HG03159 (cell line): Measurements from ENCODE around the gene TSPAN7.

Experiments used
- ATAC-seq: cut with Tn5 transposase; IDR thresholded peaks from one replicate; pipeline ENCODE4 v1.9.1; 2021; ENCODE audit warnings: mild to moderate bottlenecking, moderate library complexity; ENCODE audit not compliant: unreplicated experiment

TSPAN7 gene

DNA sequence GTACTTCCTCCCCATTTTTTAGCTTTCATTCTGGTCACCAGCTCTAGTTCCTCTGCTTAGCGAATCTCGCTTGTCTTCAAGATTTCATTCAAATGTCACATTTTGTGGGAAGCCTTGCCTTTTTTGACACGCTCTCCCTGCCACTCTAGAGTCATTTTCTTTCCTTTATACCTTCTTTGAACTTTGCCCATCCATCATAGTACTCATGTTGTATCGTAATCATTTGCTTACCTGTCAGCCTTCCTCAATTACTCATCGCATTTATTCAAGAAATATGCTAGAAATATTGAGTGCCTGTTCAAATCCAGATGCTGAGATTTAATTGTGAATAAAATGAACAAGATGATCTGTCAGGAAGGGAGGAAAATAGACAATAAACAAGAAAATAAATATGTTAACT is 21.8 kb downstream of the TSPAN7 start:
- ATAC-seq: no peak

- ATAC-seq: no peak
Measured at GRCh38 chrX:38594434-38594833, 33.1 kb downstream of the TSPAN7 start.

DNA sequence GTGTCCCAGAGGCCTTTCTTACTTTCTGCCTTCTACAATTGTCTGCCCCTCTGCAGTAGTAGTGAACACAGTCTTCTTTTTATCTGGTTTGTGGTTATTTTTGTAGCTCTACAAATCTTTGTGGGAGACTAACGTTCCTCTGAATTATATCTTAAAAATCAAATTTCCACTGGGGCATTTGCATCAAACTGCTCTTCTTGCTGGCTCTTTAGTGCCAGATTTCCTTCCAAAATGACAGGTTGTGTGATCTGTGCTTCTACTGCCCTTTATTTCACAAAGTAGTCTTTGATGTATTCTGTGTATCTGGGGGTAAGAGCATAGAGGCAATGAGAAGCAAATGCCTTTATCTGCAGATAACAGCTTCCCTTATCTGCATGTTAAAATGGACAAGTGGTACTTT is 34.5 kb downstream of the TSPAN7 start:
- ATAC-seq: no peak

- ATAC-seq: no peak
Measured at GRCh38 chrX:38596939-38597338, 35.6 kb downstream of the TSPAN7 start.

- no peak for ATAC-seq
Measured at GRCh38 chrX:38599796-38600755, 38.7 kb downstream of the TSPAN7 start.

DNA sequence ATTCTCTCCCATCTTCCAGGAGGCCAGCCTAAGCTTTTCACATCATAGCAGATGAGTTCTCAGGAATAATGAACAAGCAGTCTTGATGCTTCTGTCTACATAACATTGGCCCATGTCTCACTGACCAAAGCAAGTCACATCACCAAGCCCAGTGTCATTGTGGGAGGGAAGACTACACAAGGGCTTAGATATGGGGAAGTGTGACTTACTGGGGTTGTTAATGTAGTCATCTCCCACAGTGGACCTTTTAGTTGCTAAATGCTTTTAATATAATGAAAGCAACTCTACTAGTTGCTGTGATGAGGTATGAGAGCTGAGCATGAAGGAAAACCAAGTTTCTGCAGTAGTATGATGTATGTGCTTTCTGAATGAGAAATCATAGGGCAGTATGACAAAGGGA is 40.5 kb downstream of the TSPAN7 start:
- no peak for ATAC-seq

DNA sequence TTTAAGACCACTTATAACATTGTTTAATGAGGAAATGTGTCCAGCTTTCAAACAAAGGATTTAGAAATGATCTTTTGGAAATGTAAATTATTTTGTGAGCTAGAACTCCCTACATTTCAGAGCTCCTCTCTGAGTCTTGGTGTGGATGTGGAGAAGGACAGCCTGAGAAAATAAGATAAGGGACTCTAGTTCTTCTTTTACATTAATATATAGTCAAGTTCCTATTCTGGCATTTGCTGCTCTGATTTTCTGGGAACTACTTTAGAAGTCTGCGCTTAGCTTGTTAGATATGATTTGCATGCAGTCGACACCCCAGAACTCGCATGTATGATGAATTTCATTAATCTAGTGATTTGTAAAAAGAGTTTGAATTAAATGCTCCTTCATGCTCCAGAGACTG is 45.5 kb downstream of the TSPAN7 start:
- no peak for ATAC-seq

GRCh38 chrX:38607976-38608375 is 46.6 kb downstream of the TSPAN7 start:
- ATAC-seq: no peak

GRCh38 chrX:38610849-38611248 is 49.5 kb downstream of the TSPAN7 start:
- no peak for ATAC-seq

- no peak for ATAC-seq
Measured at GRCh38 chrX:38612281-38612680, 50.9 kb downstream of the TSPAN7 start.

GRCh38 chrX:38614485-38614884 is 53.1 kb downstream of the TSPAN7 start:
- no peak for ATAC-seq

DNA sequence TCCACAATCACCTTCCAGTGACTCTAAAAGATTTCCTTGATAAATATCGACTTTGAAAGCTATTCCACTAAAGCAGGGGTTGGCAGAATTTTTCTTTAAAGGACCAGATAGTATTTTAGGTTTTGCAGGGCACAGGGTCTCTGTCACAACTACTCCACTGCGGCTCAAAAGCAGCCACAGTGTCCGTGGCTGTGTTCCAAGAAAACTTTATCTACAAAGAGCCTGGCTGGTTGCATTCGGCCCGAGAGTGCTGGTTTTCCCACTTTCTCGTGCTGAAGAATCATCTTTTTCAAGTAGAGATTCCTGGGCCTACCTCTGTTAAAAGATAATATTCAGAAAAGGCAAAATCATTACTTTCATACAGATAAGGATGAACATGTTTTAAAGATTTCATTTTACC is 55.6 kb downstream of the TSPAN7 start:
- no peak for ATAC-seq

DNA sequence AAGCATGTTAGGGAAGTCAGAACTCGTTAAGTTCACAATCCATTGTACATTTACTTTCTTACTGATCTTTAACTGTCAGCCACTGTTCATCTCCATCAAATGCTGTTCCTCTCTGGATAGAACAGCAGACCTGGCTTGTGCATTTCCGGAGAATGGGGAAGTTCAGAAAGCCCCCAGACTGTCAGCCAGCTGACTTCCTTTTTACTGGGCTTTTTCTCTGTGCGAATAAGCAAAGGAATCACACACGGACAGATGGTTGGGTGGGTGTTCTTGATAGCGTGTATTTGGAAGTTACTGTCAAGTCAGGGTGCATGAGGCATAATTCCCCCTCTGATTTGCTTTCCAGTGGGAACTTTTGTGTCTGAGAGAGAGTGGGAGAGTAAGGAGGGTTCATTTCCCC is 56.8 kb downstream of the TSPAN7 start:
- no peak for ATAC-seq

DNA sequence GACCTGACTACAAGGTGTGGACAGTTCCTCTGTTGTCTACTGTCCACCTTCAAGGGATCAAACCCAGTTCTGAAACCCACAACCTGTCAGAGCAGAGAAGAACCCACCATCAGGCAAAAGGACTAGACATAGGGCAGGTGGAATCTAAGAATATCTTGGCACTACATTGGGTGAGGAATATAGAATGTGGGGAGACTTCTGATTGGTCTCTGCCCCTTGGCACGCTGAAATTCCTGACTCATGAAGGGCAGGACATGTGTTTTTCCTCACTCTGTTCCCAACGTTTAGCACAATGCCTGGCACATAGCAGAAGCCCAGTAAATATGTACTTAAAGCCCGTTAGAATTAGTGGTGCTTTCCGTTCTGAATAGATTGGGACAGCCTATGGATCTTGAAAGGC is 59.3 kb downstream of the TSPAN7 start:
- no peak for ATAC-seq

DNA sequence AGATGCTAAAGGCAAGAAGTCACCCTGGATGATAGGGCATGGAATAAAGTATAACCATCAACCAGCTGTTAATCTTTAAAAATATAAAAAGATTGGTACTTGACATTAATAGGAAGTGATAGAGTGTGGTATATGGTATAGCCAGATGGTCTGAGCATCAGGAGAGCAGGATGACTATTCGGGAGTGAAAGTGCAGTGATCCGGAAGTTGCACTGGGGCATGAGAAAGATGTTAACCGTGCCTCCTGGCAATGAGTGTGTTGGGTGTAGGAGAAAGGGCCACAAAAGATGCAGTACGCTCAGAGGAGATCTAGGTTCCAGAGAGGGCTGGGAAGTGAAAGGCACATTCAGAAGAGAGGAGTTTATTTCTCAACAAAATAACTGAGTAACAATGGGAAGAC is 65.0 kb downstream of the TSPAN7 start:
- no peak for ATAC-seq

- peak; percentile 95 for ATAC-seq
Measured at GRCh38 chrX:38627683-38628082, 66.3 kb downstream of the TSPAN7 start.

DNA sequence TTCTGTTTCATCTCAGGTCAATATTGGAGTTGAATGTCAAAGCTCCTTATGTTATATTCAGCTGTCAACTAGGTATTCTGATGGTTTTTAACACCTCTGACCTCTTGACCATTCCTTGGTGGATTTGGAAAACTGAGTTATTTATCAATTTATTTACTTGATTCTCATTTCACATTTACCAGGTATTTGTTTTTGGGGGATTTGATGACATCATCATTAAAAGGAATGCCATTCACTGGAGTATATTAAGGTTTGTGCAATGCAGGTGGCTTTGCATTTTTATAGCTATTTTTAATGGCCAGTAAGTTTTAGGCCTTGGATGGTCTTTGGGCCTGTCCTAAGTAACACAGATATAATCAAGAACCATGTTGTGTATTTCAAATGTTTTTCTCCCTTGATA is 67.2 kb downstream of the TSPAN7 start:
- no peak for ATAC-seq

- no peak for ATAC-seq
Measured at GRCh38 chrX:38632516-38632915, 71.2 kb downstream of the TSPAN7 start.

GRCh38 chrX:38634665-38635064 is 73.3 kb downstream of the TSPAN7 start:
- ATAC-seq: no peak

DNA sequence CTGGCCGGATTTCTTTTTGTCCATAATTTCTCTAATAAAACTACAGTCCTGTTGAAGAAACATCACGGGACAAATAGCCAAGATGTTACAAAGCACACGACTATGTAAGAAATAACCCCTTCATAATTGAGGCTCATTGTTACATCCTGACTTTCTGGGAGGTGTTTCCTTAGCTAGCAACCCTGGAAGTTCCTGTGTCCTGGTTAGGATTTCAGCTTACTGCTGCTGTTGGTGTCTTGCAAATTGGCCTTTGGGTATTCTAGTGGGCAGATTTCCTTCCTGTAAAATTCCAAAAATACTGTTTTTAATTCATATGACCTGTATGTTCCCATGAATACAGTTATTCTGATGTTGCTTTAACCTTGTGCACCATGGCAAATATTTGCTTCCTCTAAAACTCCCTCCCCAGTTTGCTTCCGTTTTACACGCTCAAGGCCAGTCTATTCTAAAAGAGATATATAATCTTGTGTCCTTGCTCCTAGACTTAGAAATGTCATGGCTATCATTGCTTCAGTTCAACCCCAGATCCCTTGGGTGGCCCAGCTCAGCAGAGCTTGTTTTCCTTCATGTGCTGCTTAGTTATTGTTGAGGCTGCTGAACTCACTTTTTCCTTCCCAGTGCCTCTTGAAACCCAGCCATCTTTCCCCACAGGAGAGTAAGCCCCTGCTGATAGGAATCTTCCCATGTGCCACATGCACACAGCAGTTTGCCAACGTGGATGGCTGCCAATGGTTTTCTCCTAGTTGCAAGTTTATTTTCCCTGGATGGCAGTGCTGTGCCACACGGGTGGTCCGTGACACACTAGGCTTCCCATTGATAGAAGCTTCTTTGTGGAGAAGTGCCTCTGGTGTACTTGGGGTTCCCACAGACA is 75.8 kb downstream of the TSPAN7 start:
- no peak for ATAC-seq

GRCh38 chrX:38638952-38639529 is 77.7 kb downstream of the TSPAN7 start:
- ATAC-seq: no peak
